ENCODE measurements around the gene HIVEP3.

The HIVEP3 gene

DNA sequence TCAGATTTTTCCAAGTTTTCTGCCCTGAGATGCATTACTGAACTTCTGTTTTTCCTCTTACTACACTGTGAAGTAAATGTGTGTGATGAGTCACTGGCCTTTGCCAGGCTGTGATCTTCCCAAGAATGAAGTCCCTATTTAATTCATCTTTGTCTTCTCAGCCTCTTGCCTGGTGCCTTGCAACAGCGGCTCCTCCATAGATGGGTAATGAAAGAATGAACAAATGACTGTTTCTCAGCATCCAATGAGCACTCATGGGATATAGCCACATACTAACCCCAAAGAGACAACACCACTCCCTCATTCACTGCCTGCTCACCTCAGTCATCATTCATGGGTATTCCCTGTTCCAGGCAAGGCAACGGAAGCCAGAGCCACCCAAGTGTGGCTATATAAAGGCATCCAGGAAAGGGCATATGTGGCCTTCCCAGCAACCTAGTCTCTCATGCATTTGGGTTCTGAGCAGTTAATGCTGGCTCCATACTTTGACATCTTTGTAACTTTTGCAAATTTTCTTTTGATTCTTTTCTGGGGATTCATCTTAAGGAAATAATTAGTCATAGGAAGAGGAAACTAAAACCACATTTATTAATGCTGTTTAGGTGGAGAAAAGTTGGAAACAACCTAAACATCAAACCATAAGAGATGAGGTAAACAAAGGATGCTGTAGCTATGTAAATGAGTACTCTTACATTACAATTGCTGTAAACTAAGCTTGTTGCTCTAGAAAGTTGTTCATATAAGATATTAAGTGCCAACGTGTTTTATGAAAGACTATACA, 71.9 kb downstream of the HIVEP3 start:
- no peaks in the 10 kb centered on the region for H3K9me3 ChIP-seq (ENCODE audit: control insufficient read depth in 5 of 5, low read length in 5 of 5)
- no peak overlapping the region for H3K9ac ChIP-seq (ENCODE audit: low read length in 5 of 5)
- no peak overlapping the region for H3K4me3 ChIP-seq (ENCODE audit: low read depth in 1 of 5, low read length in 5 of 5)
- H3K27ac ChIP-seq (ENCODE audit: low read depth, low read length): no peak overlapping the region
- no peaks in the 10 kb centered on the region for H3K27me3 ChIP-seq (ENCODE audit: control insufficient read depth in 5 of 5, insufficient read depth in 4 of 5, low read length in 5 of 5)
- peaks cover 0 to 2% (median 0%) of the 10 kb centered on the region in 5 donors for H3K36me3 ChIP-seq (ENCODE audit: control insufficient read depth in 5 of 5, insufficient read depth in 5 of 5, low read length in 5 of 5)
- peaks cover 0 to 25% (median 19%) of the 10 kb centered on the region in 5 donors for H3K4me1 ChIP-seq (ENCODE audit: control insufficient read depth in 5 of 5, insufficient read depth in 5 of 5, low read length in 5 of 5)

DNA sequence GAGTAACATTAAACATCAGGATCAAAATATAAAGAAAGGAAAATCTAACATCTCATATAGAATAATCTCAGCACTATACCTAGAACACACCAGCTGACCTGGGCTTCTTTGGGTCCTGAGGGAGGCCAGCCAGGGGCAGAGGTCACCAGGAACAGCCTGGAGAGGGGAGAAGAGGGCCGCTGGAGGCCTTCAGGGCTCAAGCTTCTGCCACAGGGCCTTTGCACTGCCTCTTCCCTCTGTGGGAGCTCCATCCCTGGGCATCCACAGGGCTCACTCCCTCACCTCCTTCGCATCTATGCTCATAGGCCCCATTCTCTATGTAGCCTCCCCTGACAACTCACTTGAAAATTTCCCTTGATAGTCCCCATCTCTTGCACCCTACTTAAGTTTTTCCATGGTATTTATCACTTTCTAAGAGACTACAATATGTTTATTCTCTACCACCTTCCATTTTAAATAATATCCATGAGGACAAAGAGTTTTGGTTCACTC, 73.9 kb downstream of the HIVEP3 start:
- H3K9me3 ChIP-seq (ENCODE audit: control insufficient read depth in 5 of 5, low read length in 5 of 5): no peaks in the 10 kb centered on the region
- H3K27ac ChIP-seq (ENCODE audit: low read depth, low read length): no peak overlapping the region
- H3K36me3 ChIP-seq (ENCODE audit: control insufficient read depth in 5 of 5, insufficient read depth in 5 of 5, low read length in 5 of 5): peaks cover 0 to 2% (median 0%) of the 10 kb centered on the region in 5 donors
- peaks cover 0 to 24% (median 17%) of the 10 kb centered on the region in 5 donors for H3K4me1 ChIP-seq (ENCODE audit: control insufficient read depth in 5 of 5, insufficient read depth in 5 of 5, low read length in 5 of 5)
- H3K4me3 ChIP-seq (ENCODE audit: low read depth in 1 of 5, low read length in 5 of 5): no peak overlapping the region
- no peak overlapping the region for H3K9ac ChIP-seq (ENCODE audit: low read length in 5 of 5)
- no peaks in the 10 kb centered on the region for H3K27me3 ChIP-seq (ENCODE audit: control insufficient read depth in 5 of 5, insufficient read depth in 4 of 5, low read length in 5 of 5)

DNA sequence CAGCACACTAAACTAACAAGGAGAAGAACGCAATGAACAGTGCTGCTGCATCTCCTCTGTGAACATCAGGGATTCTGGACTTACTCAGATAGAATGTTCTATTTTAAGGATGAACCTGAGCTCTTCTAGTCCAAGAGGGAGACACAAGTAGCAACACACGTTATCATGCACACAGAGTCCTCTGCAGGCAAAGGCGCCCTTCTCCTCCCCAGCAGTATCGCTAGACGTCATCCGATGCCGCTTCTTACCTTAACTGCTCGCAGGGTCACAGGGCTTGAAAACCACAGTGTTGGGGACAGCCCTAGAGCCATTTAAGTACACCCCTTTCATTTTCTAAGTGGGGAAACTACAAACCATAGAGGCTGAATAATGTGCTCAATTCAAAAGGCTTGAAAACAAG, 74.5 kb downstream of the HIVEP3 start:
- Histone ChIP-seq H3K9ac (ENCODE audit: low read length in 5 of 5) (no peak overlapping the region), H3K27me3 (ENCODE audit: control insufficient read depth in 5 of 5, insufficient read depth in 4 of 5, low read length in 5 of 5) (no peaks in the 10 kb centered on the region), H3K27ac (ENCODE audit: low read depth, low read length) (no peak overlapping the region), H3K9me3 (ENCODE audit: control insufficient read depth in 5 of 5, low read length in 5 of 5) (no peaks in the 10 kb centered on the region), H3K4me3 (ENCODE audit: low read depth in 1 of 5, low read length in 5 of 5) (no peak overlapping the region), H3K36me3 (ENCODE audit: control insufficient read depth in 5 of 5, insufficient read depth in 5 of 5, low read length in 5 of 5) (peaks cover 0 to 2% (median 0%) of the 10 kb centered on the region in 5 donors), H3K4me1 (ENCODE audit: control insufficient read depth in 5 of 5, insufficient read depth in 5 of 5, low read length in 5 of 5) (peaks cover 0 to 23% (median 17%) of the 10 kb centered on the region in 5 donors)

DNA sequence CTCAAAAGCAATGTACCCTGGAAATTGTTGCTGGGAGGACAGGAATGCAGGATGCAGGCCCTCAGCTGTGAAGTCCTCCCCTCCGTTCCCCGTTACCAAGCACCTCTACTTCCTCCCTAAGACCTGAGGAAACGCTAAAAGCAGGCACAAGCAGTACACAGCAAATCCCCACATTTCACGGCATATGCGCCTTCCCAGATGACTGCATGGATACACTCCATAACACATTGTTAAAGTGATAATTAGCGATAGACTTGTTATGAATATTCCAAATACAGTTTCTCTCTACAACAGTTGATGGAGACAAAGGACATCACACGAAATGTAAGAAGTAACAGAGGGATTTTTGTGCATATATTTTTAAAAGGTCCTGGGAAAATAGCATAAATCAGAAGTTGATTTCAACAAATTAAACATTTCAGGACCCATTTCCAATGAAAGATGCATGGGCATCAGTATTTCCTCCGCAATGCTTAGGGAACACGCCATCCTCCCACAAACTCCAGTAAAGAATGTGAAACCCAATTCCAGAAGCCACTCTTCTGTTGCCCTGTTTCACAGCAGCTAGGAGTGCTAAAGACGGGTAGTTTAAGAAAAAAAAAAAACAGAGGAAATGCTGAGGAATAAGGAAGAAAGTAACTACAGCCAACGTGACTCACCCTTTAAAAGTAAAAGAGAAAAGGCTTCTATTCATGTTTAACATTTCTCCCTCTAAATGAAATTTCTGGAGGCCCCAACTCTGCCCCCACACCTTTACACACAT, 75.5 kb downstream of the HIVEP3 start:
- H3K4me3 ChIP-seq (ENCODE audit: low read depth in 1 of 5, low read length in 5 of 5): no peak overlapping the region
- no peaks in the 10 kb centered on the region for H3K27me3 ChIP-seq (ENCODE audit: control insufficient read depth in 5 of 5, insufficient read depth in 4 of 5, low read length in 5 of 5)
- peaks cover 0 to 15% (median 10%) of the 10 kb centered on the region in 5 donors for H3K4me1 ChIP-seq (ENCODE audit: control insufficient read depth in 5 of 5, insufficient read depth in 5 of 5, low read length in 5 of 5)
- H3K27ac ChIP-seq (ENCODE audit: low read depth, low read length): no peak overlapping the region
- no peaks in the 10 kb centered on the region for H3K9me3 ChIP-seq (ENCODE audit: control insufficient read depth in 5 of 5, low read length in 5 of 5)
- H3K9ac ChIP-seq (ENCODE audit: low read length in 5 of 5): no peak overlapping the region
- peaks cover 0 to 2% (median 0%) of the 10 kb centered on the region in 5 donors for H3K36me3 ChIP-seq (ENCODE audit: control insufficient read depth in 5 of 5, insufficient read depth in 5 of 5, low read length in 5 of 5)

DNA sequence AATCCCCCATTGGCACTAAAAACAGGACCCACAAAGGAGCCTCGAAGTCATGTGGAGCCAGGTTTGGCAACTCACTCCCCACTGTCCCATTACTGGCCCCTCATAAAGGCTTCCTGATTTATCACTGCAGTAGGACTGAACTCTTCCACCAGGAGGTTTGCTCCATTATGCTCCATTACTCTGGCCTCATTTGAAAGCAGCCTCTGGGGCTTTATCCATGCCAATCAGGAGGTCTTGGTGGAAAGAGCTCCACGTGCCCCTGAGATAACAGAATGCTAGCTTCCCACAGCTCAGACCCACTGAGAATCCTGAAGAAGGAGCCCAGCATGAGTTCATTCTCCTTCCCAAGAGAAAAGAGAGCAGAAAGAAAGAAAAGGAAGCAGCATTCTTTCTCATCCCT, 76.4 kb downstream of the HIVEP3 start:
- H3K9ac ChIP-seq (ENCODE audit: low read length in 5 of 5): no peak overlapping the region
- no peaks in the 10 kb centered on the region for H3K9me3 ChIP-seq (ENCODE audit: control insufficient read depth in 5 of 5, low read length in 5 of 5)
- peaks cover 0 to 9% (median 4%) of the 10 kb centered on the region in 5 donors for H3K4me1 ChIP-seq (ENCODE audit: control insufficient read depth in 5 of 5, insufficient read depth in 5 of 5, low read length in 5 of 5)
- H3K36me3 ChIP-seq (ENCODE audit: control insufficient read depth in 5 of 5, insufficient read depth in 5 of 5, low read length in 5 of 5): no peaks in the 10 kb centered on the region
- H3K27me3 ChIP-seq (ENCODE audit: control insufficient read depth in 5 of 5, insufficient read depth in 4 of 5, low read length in 5 of 5): no peaks in the 10 kb centered on the region
- H3K4me3 ChIP-seq (ENCODE audit: low read depth in 1 of 5, low read length in 5 of 5): no peak overlapping the region
- no peak overlapping the region for H3K27ac ChIP-seq (ENCODE audit: low read depth, low read length)

DNA sequence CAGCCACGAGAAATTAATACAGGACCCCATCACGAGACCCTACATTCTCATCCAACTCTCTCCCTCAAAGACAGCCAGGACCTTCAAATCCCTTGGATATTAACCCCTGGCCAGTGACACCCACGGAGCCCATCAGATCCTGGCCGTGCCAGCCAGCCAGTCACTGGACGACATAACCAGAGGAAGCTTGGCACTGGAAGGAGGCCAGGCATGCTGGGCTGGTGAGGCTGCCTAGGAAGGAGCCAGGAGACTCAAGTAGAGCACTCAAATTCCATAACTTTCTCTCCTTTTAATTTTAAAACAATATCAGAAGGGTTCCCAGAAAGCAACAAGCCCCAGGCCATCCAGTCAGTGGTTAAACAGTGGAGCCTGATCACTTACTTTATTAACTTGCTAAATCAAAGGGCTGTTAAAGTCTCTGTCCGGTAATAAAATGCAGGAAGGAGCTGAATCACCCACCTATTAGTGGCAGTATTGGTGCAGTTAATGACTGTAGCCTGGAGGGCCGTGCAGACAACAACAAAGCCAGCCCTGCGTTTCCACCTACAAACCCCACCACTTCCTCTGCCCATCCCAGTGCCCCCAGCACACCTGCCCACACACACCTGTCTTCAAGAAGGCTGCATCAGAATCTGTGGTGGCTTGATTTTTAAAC, 78.0 kb downstream of the HIVEP3 start:
- H3K4me1 ChIP-seq (ENCODE audit: control insufficient read depth in 5 of 5, insufficient read depth in 5 of 5, low read length in 5 of 5): peaks cover 0 to 6% (median 4%) of the 10 kb centered on the region in 5 donors
- H3K36me3 ChIP-seq (ENCODE audit: control insufficient read depth in 5 of 5, insufficient read depth in 5 of 5, low read length in 5 of 5): no peaks in the 10 kb centered on the region
- no peaks in the 10 kb centered on the region for H3K27me3 ChIP-seq (ENCODE audit: control insufficient read depth in 5 of 5, insufficient read depth in 4 of 5, low read length in 5 of 5)
- H3K27ac ChIP-seq (ENCODE audit: low read depth, low read length): no peak overlapping the region
- H3K4me3 ChIP-seq (ENCODE audit: low read depth in 1 of 5, low read length in 5 of 5): no peak overlapping the region
- no peak overlapping the region for H3K9ac ChIP-seq (ENCODE audit: low read length in 5 of 5)
- no peaks in the 10 kb centered on the region for H3K9me3 ChIP-seq (ENCODE audit: control insufficient read depth in 5 of 5, low read length in 5 of 5)

DNA sequence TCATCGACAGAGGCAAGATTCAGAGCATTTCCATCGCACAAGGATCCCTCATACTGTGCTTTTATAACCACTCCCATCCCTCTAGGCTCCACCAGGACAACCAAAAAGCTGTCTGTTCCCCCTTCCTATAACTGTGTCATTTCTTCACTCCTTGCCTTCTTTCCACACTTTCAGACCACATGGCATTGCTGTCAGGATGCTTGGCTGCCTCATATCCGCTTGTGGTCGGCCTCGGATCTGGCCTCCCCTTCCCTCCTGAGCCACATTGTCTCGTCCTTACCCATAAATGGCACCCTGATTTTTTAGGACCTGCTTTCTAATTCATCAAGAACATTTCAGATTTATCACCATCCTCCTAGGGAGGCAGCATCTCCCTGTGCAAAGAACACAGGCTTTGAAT, 80.5 kb downstream of the HIVEP3 start:
- H3K36me3 ChIP-seq (ENCODE audit: control insufficient read depth in 5 of 5, insufficient read depth in 5 of 5, low read length in 5 of 5): no peaks in the 10 kb centered on the region
- H3K27ac ChIP-seq (ENCODE audit: low read depth, low read length): no peak overlapping the region
- H3K4me1 ChIP-seq (ENCODE audit: control insufficient read depth in 5 of 5, insufficient read depth in 5 of 5, low read length in 5 of 5): peaks cover 0 to 6% (median 4%) of the 10 kb centered on the region in 5 donors
- H3K9ac ChIP-seq (ENCODE audit: low read length in 5 of 5): no peak overlapping the region
- no peaks in the 10 kb centered on the region for H3K9me3 ChIP-seq (ENCODE audit: control insufficient read depth in 5 of 5, low read length in 5 of 5)
- H3K27me3 ChIP-seq (ENCODE audit: control insufficient read depth in 5 of 5, insufficient read depth in 4 of 5, low read length in 5 of 5): no peaks in the 10 kb centered on the region
- H3K4me3 ChIP-seq (ENCODE audit: low read depth in 1 of 5, low read length in 5 of 5): no peak overlapping the region

DNA sequence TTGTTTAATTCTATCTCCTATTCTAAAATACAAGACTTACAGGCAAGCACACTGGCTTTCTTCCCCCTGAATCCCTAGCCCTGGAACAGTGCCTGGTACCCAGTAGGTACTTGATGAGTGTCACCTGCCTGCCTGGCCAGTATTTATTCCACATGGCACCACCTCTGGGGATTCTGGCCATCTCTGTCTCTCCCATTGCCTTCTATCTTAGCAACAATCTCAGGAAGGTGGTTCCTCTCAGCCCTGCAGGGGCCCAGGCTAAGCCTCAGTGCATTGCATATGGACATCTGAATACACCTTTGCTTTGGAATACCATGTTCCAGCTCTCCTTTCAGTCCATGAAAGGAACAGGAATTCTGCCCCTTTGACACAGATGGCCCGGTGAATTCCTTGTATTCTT, 81.0 kb downstream of the HIVEP3 start:
- H3K36me3 ChIP-seq (ENCODE audit: control insufficient read depth in 5 of 5, insufficient read depth in 5 of 5, low read length in 5 of 5): no peaks in the 10 kb centered on the region
- H3K27ac ChIP-seq (ENCODE audit: low read depth, low read length): no peak overlapping the region
- H3K4me3 ChIP-seq (ENCODE audit: low read depth in 1 of 5, low read length in 5 of 5): no peak overlapping the region
- no peak overlapping the region for H3K9ac ChIP-seq (ENCODE audit: low read length in 5 of 5)
- H3K9me3 ChIP-seq (ENCODE audit: control insufficient read depth in 5 of 5, low read length in 5 of 5): no peaks in the 10 kb centered on the region
- H3K27me3 ChIP-seq (ENCODE audit: control insufficient read depth in 5 of 5, insufficient read depth in 4 of 5, low read length in 5 of 5): no peaks in the 10 kb centered on the region
- H3K4me1 ChIP-seq (ENCODE audit: control insufficient read depth in 5 of 5, insufficient read depth in 5 of 5, low read length in 5 of 5): peaks cover 0 to 6% (median 4%) of the 10 kb centered on the region in 5 donors

DNA sequence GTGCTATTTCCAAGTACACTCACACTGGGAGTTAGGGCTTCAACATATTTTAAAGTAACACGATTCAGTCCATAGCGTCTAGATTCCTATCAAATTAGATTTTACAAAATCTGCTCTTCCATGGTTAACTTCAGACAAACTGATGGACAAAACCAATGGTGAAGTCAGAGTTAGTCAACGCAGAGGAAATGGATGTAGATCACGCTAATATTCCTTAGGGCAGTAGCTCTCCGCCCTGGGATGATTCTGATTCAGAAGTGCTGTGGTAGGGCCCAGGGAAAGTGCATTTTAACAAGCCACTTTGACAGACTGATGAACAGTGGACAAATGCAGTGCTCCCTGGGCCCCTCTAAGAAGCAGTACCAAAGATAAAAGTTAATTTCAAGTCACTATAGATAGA, 83.2 kb downstream of the HIVEP3 start:
- peaks cover 0 to 5% (median under 1%) of the 10 kb centered on the region in 5 donors for H3K4me1 ChIP-seq (ENCODE audit: control insufficient read depth in 5 of 5, insufficient read depth in 5 of 5, low read length in 5 of 5)
- no peaks in the 10 kb centered on the region for H3K27me3 ChIP-seq (ENCODE audit: control insufficient read depth in 5 of 5, insufficient read depth in 4 of 5, low read length in 5 of 5)
- H3K9ac ChIP-seq (ENCODE audit: low read length in 5 of 5): no peak overlapping the region
- no peaks in the 10 kb centered on the region for H3K9me3 ChIP-seq (ENCODE audit: control insufficient read depth in 5 of 5, low read length in 5 of 5)
- no peak overlapping the region for H3K27ac ChIP-seq (ENCODE audit: low read depth, low read length)
- no peaks in the 10 kb centered on the region for H3K36me3 ChIP-seq (ENCODE audit: control insufficient read depth in 5 of 5, insufficient read depth in 5 of 5, low read length in 5 of 5)
- no peak overlapping the region for H3K4me3 ChIP-seq (ENCODE audit: low read depth in 1 of 5, low read length in 5 of 5)

Data from subcutaneous abdominal adipose tissue (tissue), 5 donors.